Pons (tissue), 1 donor: Measurements from ENCODE around the gene TAF1B.
"Not testable (repeated sequence)": the region's sequence is repeated elsewhere in the genome, so short reads cannot be mapped to it uniquely, and the experiment has no call there.

Source experiments
- DNase-seq: peaks from one replicate; pipeline ENCODE4 v3.0.0-alpha.2; 2016; ENCODE audit warnings: low spot score

TAF1B gene

GRCh38 chr2:9885036-9885684 is 41.9 kb downstream of the TAF1B start:
- DNase-seq = no peak

GRCh38 chr2:9887513-9887912 is 44.2 kb downstream of the TAF1B start:
- no peak for DNase-seq

- DNase-seq = no peak
These were observed 46.6 kb downstream of the TAF1B start for GRCh38 chr2:9889812-9890261.

GRCh38 chr2:9892236-9892635 is 49.0 kb downstream of the TAF1B start:
- DNase-seq = no peak

GRCh38 chr2:9895669-9896590 is 52.7 kb downstream of the TAF1B start:
- DNase-seq = peak; percentile 28

GRCh38 chr2:9897331-9897737 is 54.1 kb downstream of the TAF1B start:
- DNase-seq = peak; percentile 29

- DNase-seq = no peak
These were observed 54.6 kb downstream of the TAF1B start for GRCh38 chr2:9897846-9898245.

GRCh38 chr2:9905413-9905812 is 62.1 kb downstream of the TAF1B start:
- DNase-seq = no peak

- no peak for DNase-seq
These were observed 64.1 kb downstream of the TAF1B start for GRCh38 chr2:9907402-9907801.

- no peak for DNase-seq
These were observed 65.4 kb downstream of the TAF1B start for GRCh38 chr2:9908639-9909038.

GRCh38 chr2:9909106-9909505 is 65.8 kb downstream of the TAF1B start:
- DNase-seq = no peak

GRCh38 chr2:9910699-9911098 is 67.4 kb downstream of the TAF1B start:
- DNase-seq = no peak

- DNase-seq = no peak
These were observed 69.2 kb downstream of the TAF1B start for GRCh38 chr2:9912468-9912867.

GRCh38 chr2:9914384-9915065 is 71.3 kb downstream of the TAF1B start:
- no peak for DNase-seq

GRCh38 chr2:9918275-9918674 is 75.0 kb downstream of the TAF1B start:
- DNase-seq = no peak

- DNase-seq = no peak
These were observed 76.2 kb downstream of the TAF1B start for GRCh38 chr2:9919512-9919911.

GRCh38 chr2:9927020-9927419 is 83.7 kb downstream of the TAF1B start:
- DNase-seq = not testable (repeated sequence)

GRCh38 chr2:9937258-9937657 is 94.0 kb downstream of the TAF1B start:
- DNase-seq = no peak

GRCh38 chr2:9937968-9938367 is 94.7 kb downstream of the TAF1B start:
- DNase-seq = no peak

- no peak for DNase-seq
These were observed 96.6 kb downstream of the TAF1B start for GRCh38 chr2:9939587-9940485.

- no peak for DNase-seq
These were observed 98.1 kb downstream of the TAF1B start for GRCh38 chr2:9941196-9941995.
